HG02678 (cell line): ENCODE data around the gene NFS1.
"Not testable (repeated sequence)": the region's sequence is repeated elsewhere in the genome, so short reads cannot be mapped to it uniquely, and the experiment has no call there.

Experiments used
- ATAC-seq: cut with Tn5 transposase; IDR thresholded peaks from one replicate; pipeline ENCODE4 v1.9.1; 2021; ENCODE audit warnings: mild to moderate bottlenecking, moderate library complexity; ENCODE audit not compliant: unreplicated experiment

NFS1 gene

GRCh38 chr20:35729836-35730582 is 30.9 kb upstream of the NFS1 start:
- no peak for ATAC-seq

- no peak for ATAC-seq
Measured at GRCh38 chr20:35729283-35729807, 30.2 kb upstream of the NFS1 start.

DNA sequence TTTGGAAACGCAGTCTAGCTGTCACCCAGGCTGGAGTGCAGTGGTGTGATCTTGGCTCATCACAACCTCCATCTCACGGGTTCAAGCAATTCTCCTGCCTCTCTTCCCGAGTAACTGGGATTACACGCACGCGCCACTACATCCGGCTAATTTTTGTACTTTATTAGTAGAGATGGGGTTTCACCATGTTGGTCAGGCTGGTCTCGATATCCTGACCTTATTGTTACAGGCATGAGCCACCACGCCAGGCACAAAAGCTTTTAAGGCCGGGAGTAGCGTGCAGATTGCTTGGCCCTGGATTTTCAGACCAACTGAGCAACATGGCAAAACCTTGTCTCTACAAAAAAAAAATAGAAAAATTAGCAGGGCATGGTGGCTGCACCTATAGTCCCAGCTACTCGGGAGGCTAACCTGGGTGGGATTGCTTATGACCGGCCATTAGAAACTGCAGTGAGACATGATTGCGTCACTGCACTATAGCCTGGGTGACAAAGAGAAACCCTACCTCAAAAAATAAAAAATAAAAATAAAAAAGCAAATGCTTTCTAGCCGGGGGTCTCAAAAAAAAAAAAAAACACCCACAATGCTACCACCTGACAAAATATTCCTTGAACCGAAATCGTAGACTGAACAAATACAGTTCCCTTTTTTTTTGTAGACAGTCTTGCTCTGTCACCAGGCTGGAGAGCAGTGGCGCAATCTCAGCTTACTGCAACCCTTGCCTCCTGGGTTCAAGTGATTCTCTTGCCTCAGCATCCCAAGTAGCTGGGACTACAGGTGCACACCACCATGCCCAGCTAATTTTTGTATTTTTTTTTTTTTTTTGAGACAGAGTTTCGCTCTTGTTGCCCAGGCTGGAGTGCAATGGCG is 27.9 kb upstream of the NFS1 start:
- no peak for ATAC-seq

GRCh38 chr20:35724321-35725230 is 25.4 kb upstream of the NFS1 start:
- no peak for ATAC-seq

GRCh38 chr20:35723652-35724320 is 24.6 kb upstream of the NFS1 start:
- ATAC-seq: not testable (repeated sequence)

GRCh38 chr20:35723275-35723639 is 24.1 kb upstream of the NFS1 start:
- ATAC-seq: not testable (repeated sequence)

DNA sequence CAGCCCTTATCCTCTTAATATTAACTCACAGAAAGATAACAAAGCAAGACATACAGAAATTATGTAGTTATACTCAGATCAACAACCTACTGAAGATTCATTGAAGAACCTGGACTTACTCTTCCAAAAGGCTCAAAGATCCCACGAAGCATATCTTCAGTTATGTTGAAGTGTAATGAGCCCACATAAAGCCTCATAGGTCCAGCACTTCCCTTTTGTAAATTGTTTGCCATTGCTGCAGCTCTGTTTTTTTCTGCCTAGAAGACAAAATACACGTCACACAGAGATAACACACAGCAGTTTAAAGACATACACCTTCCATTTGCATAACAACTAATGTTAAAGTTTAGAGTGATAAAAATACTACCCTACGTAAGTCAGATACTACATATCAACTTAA is 22.5 kb upstream of the NFS1 start:
- no peak for ATAC-seq

DNA sequence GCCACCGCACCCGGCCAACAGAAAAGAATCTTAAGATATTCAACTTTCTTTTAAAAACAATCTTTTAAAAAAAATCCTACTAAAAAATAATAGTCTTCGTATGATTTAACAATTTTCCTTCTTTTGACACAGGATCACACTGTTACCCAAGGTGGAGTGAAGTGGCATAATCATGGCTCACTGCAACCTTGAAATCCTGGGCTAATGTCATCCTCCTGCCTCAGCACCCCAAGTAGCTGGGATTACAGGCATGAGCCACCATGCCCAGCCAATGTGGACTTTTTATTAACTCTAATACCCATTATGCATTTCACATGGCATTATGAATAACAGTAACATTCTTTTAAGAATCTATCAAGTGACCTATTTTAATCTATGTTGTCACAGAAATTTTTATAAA is 22.1 kb upstream of the NFS1 start:
- ATAC-seq: no peak

- ATAC-seq: no peak
Measured at GRCh38 chr20:35720165-35721123, 21.3 kb upstream of the NFS1 start.

GRCh38 chr20:35719717-35720116 is 20.6 kb upstream of the NFS1 start:
- no peak for ATAC-seq

GRCh38 chr20:35718972-35719635 is 20.0 kb upstream of the NFS1 start:
- no peak for ATAC-seq

- not testable (repeated sequence) for ATAC-seq
Measured at GRCh38 chr20:35718321-35718720, 19.2 kb upstream of the NFS1 start.

- no peak for ATAC-seq
Measured at GRCh38 chr20:35716330-35716729, 17.2 kb upstream of the NFS1 start.

DNA sequence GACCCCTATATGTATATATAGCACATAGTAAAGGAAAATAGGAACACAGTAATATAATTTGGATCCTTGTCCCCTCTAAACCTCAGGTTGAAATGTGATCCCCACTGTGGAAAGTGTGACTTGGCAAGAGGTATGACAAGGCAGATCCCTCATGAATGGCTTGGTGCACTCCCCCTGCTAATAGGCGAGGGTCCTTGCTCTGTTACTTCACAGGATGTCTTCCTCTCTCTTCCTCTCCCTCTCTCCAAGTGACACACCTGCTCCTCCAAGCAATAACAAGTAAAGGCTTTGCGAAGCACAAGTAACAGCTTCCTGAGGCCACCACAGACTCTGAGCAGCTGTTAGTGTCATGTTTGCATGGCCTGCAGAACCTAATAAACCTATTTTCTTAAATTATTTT is 16.5 kb upstream of the NFS1 start:
- no peak for ATAC-seq

DNA sequence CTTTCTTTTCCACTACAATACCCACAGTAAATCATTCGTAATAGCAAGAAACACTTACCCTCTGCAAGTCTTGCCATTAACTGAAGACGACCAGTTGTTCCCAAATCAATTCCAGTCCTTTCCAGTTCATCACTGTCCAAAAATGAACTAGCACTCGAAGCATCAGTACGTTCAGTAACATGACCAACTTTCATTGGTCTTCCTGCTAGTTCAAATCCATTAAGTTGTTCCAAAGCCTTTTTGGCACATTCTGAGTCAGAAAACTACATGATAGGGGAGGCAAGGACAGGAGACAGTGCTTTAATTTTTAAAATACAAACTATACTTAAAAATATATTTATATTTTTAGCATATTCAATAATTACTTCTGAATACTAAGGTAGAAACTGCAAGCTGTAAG is 15.0 kb upstream of the NFS1 start:
- ATAC-seq: no peak

DNA sequence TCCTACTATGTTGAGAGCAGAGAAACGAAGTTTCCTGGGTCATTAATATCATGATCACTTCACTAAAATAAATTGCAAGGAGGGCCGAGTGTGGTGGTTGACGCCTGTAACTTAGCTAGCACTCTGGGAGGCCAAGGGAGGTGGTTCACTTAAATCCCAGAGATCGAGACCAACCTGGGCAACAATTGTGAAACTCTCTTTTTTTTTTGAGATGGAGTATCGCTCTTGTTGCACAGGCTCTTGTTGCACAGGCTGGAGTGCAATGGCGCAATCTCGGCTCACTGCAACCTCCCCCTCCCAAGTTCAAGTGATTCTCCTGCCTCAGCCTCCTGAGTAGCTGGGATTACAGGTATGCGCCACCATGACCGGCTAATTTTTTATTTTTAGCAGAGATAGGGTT is 14.0 kb upstream of the NFS1 start:
- ATAC-seq: not testable (repeated sequence)

DNA sequence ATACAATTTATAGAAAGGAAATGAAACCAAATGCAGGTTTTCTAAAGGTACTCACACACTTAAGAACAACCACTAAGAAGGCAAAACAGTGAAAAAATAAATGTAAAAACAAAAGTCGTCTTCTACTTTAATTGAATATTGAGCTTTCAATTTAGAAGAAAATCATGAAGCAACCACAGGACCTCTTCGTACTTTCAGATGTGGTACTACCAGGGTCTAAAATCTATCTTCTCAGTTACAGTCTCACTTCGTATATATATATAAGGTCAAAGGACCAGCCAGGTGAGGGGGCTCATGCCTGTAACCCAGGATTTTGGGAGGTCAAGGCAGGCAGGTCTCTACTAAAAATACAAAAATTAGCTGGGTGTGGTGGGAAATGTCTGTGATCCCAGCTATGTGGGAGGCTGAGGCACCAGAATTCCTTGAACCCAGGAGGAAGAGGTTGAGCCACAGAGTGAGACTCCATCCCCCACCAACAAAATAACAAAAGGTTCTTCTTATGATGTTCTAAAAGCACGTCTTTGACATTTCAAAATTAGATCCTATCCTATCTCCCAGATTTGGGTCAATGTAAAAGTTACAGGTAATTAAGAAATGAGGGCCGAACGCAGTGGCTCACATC is 12.5 kb upstream of the NFS1 start:
- no peak for ATAC-seq

DNA sequence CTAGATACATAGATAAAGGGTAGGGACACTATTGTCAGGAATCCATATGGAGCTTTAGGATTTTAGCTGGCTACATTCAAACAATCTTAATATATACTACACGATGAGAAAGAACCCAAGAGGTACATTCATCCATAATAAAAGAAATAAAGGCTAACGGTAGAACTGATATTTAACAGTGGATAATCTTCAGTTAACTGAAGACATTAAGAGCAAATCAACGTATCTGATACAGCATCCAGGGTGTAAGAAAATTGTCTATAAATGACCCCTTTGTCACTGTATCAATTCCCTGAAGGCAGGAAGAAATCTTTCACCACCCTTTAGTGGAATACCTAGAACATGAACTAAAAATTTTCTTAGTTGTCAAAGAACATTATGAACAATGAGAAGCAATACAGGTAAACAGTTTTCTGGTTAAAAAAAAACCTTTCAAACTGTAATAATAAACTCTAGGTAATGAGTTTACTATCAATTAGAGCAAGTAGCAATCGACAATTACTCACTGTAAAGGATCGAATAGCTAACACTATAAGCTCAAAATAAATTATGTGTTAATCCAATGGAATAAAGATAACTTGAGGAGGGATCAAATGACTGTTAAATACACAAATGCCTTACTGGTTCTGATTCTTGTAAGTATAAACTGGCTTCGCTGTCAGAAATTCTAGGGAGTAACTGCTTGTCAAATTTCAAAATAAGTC is 11.9 kb upstream of the NFS1 start:
- ATAC-seq: no peak
